ENCODE data around the gene PSG3. TPM values are rescaled to one million over a fixed set of nuclear protein-coding genes. Genes with fewer than 3 reads are reported as not detected.

PSG3 gene
- total RNA-seq, 1 experiment from 2014 or later, result not detected

DNA sequence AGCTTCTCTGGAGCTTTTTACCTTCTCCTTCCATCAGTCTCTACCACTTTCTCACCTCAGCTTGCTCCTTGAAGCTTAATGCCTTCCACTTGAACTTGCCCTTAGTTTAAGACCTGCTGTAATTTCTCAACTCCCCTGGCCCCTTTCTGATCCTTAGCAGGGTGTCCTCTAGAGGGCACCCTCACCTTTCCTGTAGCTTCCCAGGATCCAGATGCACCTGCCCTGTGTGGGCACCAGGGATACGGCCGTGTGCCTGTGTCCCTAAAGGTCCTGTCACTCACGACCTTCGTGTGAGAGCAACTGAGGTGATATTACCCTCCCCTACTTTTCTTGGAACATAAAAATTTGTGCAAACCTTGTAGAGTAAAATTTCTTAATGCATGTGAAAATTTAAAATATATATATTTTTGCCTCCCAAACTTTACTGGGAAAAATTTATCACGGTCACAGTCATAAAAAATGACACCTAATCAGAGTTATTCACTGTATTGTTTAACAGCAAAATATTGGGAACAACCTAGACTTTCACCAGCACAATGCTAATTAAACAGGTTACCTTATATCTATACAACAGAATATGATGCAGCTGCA, 46.4 kb downstream of the PSG3 start:
- no CpG with 5 or more reads among the region's 5 CpGs for WGBS (ENCODE audit: extremely low coverage, insufficient read length, low lambda C conversion rate)
- Histone ChIP-seq H3K79me1 (ENCODE audit: insufficient read depth, low read depth, low read length, poor library complexity, severe bottlenecking) (no peaks in the 10 kb centered on the region), H3K27me3 (ENCODE audit: insufficient read depth, low read length) (no peaks in the 10 kb centered on the region), H2BK12ac (ENCODE audit: insufficient read length, low read depth, low read length) (no peak overlapping the region), H4K5ac (ENCODE audit: insufficient read length, low read depth, low read length) (no peak overlapping the region), H4K8ac (replicated peaks; ENCODE audit: insufficient read length, low read depth, low read length) (no peak overlapping the region), H3K4ac (ENCODE audit: low read depth, low read length) (no peak overlapping the region), H3T11ph (ENCODE audit: low read length) (no peak overlapping the region), H3K23ac (ENCODE audit: insufficient read length, low read depth, low read length) (no peak overlapping the region), H3K14ac (ENCODE audit: insufficient read depth, low read length) (no peak overlapping the region), H2AK5ac (ENCODE audit: insufficient read length, low read length) (no peak overlapping the region), H4K91ac (ENCODE audit: insufficient read length, low read depth, low read length) (no peak overlapping the region), H3K23me2 (ENCODE audit: insufficient read length, low read depth, low read length, poor library complexity, severe bottlenecking) (no peaks in the 10 kb centered on the region), H3K9me3 (ENCODE audit: control insufficient read depth, low read depth, low read length) (peaks cover 79% of the 10 kb centered on the region), H3K4me2 (ENCODE audit: insufficient read depth, insufficient read length, low read length) (no peak overlapping the region), H2BK20ac (ENCODE audit: low read depth, low read length, poor library complexity, severe bottlenecking) (no peak overlapping the region), H2BK15ac (ENCODE audit: low read depth, low read length) (no peak overlapping the region), H2BK120ac (ENCODE audit: low read depth, low read length, poor library complexity, severe bottlenecking) (no peak overlapping the region), H3K27ac (ENCODE audit: insufficient read length, low read depth, low read length) (no peak overlapping the region), H2BK5ac (ENCODE audit: insufficient read length, low read length) (no peak overlapping the region), H3K79me2 (ENCODE audit: insufficient read depth, low read length) (no peaks in the 10 kb centered on the region), H3K18ac (ENCODE audit: insufficient read length, low read depth, low read length) (no peak overlapping the region), H2AFZ (ENCODE audit: low read length) (no peak overlapping the region), H4K20me1 (ENCODE audit: control insufficient read depth, insufficient read depth, insufficient read length) (no peaks in the 10 kb centered on the region), H3K9ac (ENCODE audit: extremely low read depth, insufficient read length, low read length) (no peak overlapping the region), H3K56ac (ENCODE audit: insufficient read length, low read depth, low read length) (no peak overlapping the region), H3K4me1 (ENCODE audit: insufficient read depth, low read length) (no peaks in the 10 kb centered on the region)
- H3K4me1 Mint-ChIP-seq, result no peaks in the 10 kb centered on the region
- H3K36me3 Mint-ChIP-seq (ENCODE audit: insufficient read depth in 1 of 3, low read depth in 3 of 3), result peaks cover 0 to 37% (median 17%) of the 10 kb centered on the region in 3 experiments; a peak in 5 of 7 replicates
- no peak overlapping the region for H3K27ac Mint-ChIP-seq
- no peak for DNase-seq
- peaks cover 87 to 93% of the 10 kb centered on the region in 2 experiments for H3K9me3 Mint-ChIP-seq
- TF ChIP-seq, protein P1, sequence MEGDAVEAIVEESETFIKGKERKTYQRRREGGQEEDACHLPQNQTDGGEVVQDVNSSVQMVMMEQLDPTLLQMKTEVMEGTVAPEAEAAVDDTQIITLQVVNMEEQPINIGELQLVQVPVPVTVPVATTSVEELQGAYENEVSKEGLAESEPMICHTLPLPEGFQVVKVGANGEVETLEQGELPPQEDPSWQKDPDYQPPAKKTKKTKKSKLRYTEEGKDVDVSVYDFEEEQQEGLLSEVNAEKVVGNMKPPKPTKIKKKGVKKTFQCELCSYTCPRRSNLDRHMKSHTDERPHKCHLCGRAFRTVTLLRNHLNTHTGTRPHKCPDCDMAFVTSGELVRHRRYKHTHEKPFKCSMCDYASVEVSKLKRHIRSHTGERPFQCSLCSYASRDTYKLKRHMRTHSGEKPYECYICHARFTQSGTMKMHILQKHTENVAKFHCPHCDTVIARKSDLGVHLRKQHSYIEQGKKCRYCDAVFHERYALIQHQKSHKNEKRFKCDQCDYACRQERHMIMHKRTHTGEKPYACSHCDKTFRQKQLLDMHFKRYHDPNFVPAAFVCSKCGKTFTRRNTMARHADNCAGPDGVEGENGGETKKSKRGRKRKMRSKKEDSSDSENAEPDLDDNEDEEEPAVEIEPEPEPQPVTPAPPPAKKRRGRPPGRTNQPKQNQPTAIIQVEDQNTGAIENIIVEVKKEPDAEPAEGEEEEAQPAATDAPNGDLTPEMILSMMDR (conservative IDR thresholded peaks at IDR 0.05), result peak; percentile 34; the same call in 2 of the 3 replicates
- H3K27me3 Mint-ChIP-seq (ENCODE audit: low read depth), result peaks cover 2% of the 10 kb centered on the region; the same call in 1 of the 2 replicates
- H3K4me3 Mint-ChIP-seq, result no peak overlapping the region

Measured in H9 (cell line).